Skin of body (tissue), 2 donors: ENCODE data around the gene MGMT. TPM values are rescaled to one million over a fixed set of nuclear protein-coding genes. Genes with fewer than 3 reads are reported as not detected.

Source experiments
- DNase-seq: peaks from one replicate; lab custom pipeline; 2025; lab: John Stamatoyannopoulos, UW
- total RNA-seq: library from RNA; depleted of rRNA; stranded (reverse); fragments of >200 nt; gene quantifications from one replicate; pipeline ENCODE4 v1.2.3, GENCODE V29; 2014

Gene MGMT
- total RNA-seq, 1 donor from 2014 or later = 25.4 TPM

- no peak for DNase-seq
Observed at GRCh38 chr10:129615921-129616525, 149.0 kb downstream of the MGMT start.

GRCh38 chr10:129617768-129618167 is 150.7 kb downstream of the MGMT start:
- DNase-seq = no peak

- DNase-seq = no peak
Observed at GRCh38 chr10:129621062-129621461, 154.0 kb downstream of the MGMT start.

- DNase-seq = no peak
Observed at GRCh38 chr10:129621693-129622092, 154.7 kb downstream of the MGMT start.

GRCh38 chr10:129622291-129622690 is 155.2 kb downstream of the MGMT start:
- DNase-seq = no peak

- DNase-seq = no peak
Observed at GRCh38 chr10:129622736-129623135, 155.7 kb downstream of the MGMT start.

GRCh38 chr10:129624526-129624925 is 157.5 kb downstream of the MGMT start:
- no peak for DNase-seq

- no peak for DNase-seq
Observed at GRCh38 chr10:129626309-129626708, 159.3 kb downstream of the MGMT start.

- peak; percentile 79 for DNase-seq
Observed at GRCh38 chr10:129626796-129627435, 159.9 kb downstream of the MGMT start.

- DNase-seq = peak; percentile 39
Observed at GRCh38 chr10:129627442-129627841, 160.4 kb downstream of the MGMT start.

GRCh38 chr10:129628823-129629222 is 161.8 kb downstream of the MGMT start:
- DNase-seq = no peak

- DNase-seq = no peak
Observed at GRCh38 chr10:129629911-129630310, 162.9 kb downstream of the MGMT start.

GRCh38 chr10:129631006-129631405 is 164.0 kb downstream of the MGMT start:
- no peak for DNase-seq

GRCh38 chr10:129631870-129632623 is 165.0 kb downstream of the MGMT start:
- DNase-seq = no peak

GRCh38 chr10:129637010-129637409 is 170.0 kb downstream of the MGMT start:
- DNase-seq = no peak

- no peak for DNase-seq
Observed at GRCh38 chr10:129637846-129638245, 170.8 kb downstream of the MGMT start.

GRCh38 chr10:129641351-129641750 is 174.3 kb downstream of the MGMT start:
- no peak for DNase-seq

- no peak for DNase-seq
Observed at GRCh38 chr10:129641982-129642381, 174.9 kb downstream of the MGMT start.

- DNase-seq = no peak
Observed at GRCh38 chr10:129642427-129642826, 175.4 kb downstream of the MGMT start.

GRCh38 chr10:129643266-129643665 is 176.2 kb downstream of the MGMT start:
- no peak for DNase-seq

- DNase-seq = no peak
Observed at GRCh38 chr10:129645487-129645886, 178.4 kb downstream of the MGMT start.

- no peak for DNase-seq
Observed at GRCh38 chr10:129646973-129647372, 179.9 kb downstream of the MGMT start.

GRCh38 chr10:129647590-129647989 is 180.5 kb downstream of the MGMT start:
- no peak for DNase-seq
